Measurements from ENCODE around the gene SMARCA2. TPM values are rescaled to one million over a fixed set of nuclear protein-coding genes. Genes with fewer than 3 reads are reported as not detected.

SMARCA2 gene
- total RNA-seq, 1 donor from 2014 or later, result 96.2 TPM

GRCh38 chr9:2178034-2178734, 163.0 kb downstream of the SMARCA2 start:
- peaks cover 1% of the 10 kb centered on the region for H3K36me3 Mint-ChIP-seq

DNA sequence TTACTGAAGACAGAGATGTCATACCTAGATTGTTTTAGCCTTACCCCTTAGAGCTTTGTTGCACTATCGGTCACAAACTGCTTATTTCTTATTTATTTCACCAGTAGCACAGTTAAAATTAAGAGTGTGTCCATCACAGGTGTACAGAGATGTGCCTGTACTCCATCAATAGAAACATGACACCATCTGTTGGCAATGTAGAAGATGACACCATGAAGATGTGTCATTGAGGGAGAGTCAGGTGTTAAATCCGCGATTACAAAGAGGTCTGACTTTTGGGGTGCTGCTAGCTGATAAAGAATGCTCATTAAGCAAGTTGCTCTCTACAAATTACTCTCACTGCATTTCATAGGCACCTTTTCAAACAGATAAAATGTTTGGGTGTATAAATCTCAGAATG, 164.4 kb downstream of the SMARCA2 start:
- Mint-ChIP-seq H3K36me3 (peaks cover 11% of the 10 kb centered on the region), H3K4me1 (peaks cover 47% of the 10 kb centered on the region), H3K27ac (peak overlapping the region; percentile 94)

More at GRCh38 chr9:2178034-2178734, 163.0 kb downstream of the SMARCA2 start:
- TF ChIP-seq, protein P1, sequence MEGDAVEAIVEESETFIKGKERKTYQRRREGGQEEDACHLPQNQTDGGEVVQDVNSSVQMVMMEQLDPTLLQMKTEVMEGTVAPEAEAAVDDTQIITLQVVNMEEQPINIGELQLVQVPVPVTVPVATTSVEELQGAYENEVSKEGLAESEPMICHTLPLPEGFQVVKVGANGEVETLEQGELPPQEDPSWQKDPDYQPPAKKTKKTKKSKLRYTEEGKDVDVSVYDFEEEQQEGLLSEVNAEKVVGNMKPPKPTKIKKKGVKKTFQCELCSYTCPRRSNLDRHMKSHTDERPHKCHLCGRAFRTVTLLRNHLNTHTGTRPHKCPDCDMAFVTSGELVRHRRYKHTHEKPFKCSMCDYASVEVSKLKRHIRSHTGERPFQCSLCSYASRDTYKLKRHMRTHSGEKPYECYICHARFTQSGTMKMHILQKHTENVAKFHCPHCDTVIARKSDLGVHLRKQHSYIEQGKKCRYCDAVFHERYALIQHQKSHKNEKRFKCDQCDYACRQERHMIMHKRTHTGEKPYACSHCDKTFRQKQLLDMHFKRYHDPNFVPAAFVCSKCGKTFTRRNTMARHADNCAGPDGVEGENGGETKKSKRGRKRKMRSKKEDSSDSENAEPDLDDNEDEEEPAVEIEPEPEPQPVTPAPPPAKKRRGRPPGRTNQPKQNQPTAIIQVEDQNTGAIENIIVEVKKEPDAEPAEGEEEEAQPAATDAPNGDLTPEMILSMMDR (IDR thresholded peaks at IDR 0.05; ENCODE audit: unreplicated experiment), result no peak
- Mint-ChIP-seq H3K4me1 (peaks cover 51% of the 10 kb centered on the region), H3K27ac (peak overlapping the region; percentile 94), H3K9me3 (no peaks in the 10 kb centered on the region), H3K4me3 (no peak overlapping the region), H3K27me3 (ENCODE audit: low read depth) (no peaks in the 10 kb centered on the region)
- no peak for DNase-seq (ENCODE audit: low spot score in 2 of 2, unreplicated experiment in 2 of 2)

GRCh38 chr9:2180154-2180553, 165.0 kb downstream of the SMARCA2 start:
- H3K27me3 Mint-ChIP-seq (ENCODE audit: low read depth), result no peaks in the 10 kb centered on the region
- TF ChIP-seq, protein P1 (IDR thresholded peaks at IDR 0.05; ENCODE audit: unreplicated experiment), result no peak
- no peak for DNase-seq (ENCODE audit: low spot score in 2 of 2, unreplicated experiment in 2 of 2)
- peak overlapping the region; percentile 1 for H3K4me3 Mint-ChIP-seq
- peaks cover 13% of the 10 kb centered on the region for H3K36me3 Mint-ChIP-seq
- peak overlapping the region; percentile 94 for H3K27ac Mint-ChIP-seq
- H3K4me1 Mint-ChIP-seq, result peaks cover 47% of the 10 kb centered on the region
- no peaks in the 10 kb centered on the region for H3K9me3 Mint-ChIP-seq

More for the DNA sequence above, 164.4 kb downstream of the SMARCA2 start:
- TF ChIP-seq, protein P1 (IDR thresholded peaks at IDR 0.05; ENCODE audit: unreplicated experiment), result no peak
- H3K4me3 Mint-ChIP-seq, result no peak overlapping the region
- H3K27me3 Mint-ChIP-seq (ENCODE audit: low read depth), result no peaks in the 10 kb centered on the region
- DNase-seq (ENCODE audit: low spot score in 2 of 2, unreplicated experiment in 2 of 2), result no peak
- no peaks in the 10 kb centered on the region for H3K9me3 Mint-ChIP-seq

DNA sequence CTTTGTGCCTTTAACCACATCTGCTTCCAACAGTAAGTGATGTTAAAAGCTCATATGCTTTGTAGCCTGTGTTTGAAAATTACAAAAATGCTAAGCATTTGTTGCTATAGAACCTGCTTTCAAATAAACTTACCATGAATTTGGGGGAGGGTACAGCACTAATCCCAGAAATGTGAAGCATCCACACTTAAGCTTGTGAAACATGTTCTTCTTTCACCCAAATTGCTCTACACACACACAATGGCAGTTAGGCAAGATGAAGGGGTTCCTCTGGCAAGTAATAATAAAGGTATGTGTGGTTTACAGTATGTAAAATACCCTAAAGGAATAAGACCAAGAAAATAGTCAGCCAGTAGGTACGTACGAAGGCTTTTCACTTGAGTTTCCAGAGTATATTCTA, 165.6 kb downstream of the SMARCA2 start:
- peaks cover 44% of the 10 kb centered on the region for H3K4me1 Mint-ChIP-seq
- peak overlapping the region; percentile 1 for H3K4me3 Mint-ChIP-seq
- H3K27me3 Mint-ChIP-seq (ENCODE audit: low read depth), result no peaks in the 10 kb centered on the region
- DNase-seq (ENCODE audit: low spot score in 2 of 2, unreplicated experiment in 2 of 2), result no peak
- peak overlapping the region; percentile 94 for H3K27ac Mint-ChIP-seq
- no peaks in the 10 kb centered on the region for H3K9me3 Mint-ChIP-seq
- TF ChIP-seq, protein P1 (IDR thresholded peaks at IDR 0.05; ENCODE audit: unreplicated experiment), result no peak
- peaks cover 14% of the 10 kb centered on the region for H3K36me3 Mint-ChIP-seq

DNA sequence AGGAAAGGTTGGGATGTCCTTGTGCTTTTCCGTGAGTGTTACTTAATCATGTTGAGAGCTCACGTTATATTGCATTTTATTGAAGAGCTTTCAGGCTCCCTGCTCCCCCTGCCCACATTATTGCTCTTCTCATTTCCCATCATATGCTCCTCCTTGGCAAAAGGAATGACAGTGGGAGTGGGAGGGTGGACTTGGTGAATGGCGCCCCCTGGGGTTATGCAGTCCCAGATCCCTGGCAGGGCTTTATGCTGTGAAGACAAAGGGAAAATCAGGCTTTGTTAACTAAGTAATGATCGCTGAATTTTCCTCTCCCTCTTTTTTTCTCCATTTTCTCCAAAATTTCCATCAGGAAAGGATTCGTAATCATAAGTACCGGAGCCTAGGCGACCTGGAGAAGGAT, 166.6 kb downstream of the SMARCA2 start:
- no peaks in the 10 kb centered on the region for H3K9me3 Mint-ChIP-seq
- H3K4me3 Mint-ChIP-seq, result no peak overlapping the region
- peaks cover 43% of the 10 kb centered on the region for H3K4me1 Mint-ChIP-seq
- TF ChIP-seq, protein P1 (IDR thresholded peaks at IDR 0.05; ENCODE audit: unreplicated experiment), result peak; percentile 48
- peak overlapping the region; percentile 94 for H3K27ac Mint-ChIP-seq
- no peak for DNase-seq (ENCODE audit: low spot score in 2 of 2, unreplicated experiment in 2 of 2)
- H3K36me3 Mint-ChIP-seq, result peaks cover 20% of the 10 kb centered on the region
- no peaks in the 10 kb centered on the region for H3K27me3 Mint-ChIP-seq (ENCODE audit: low read depth)
